Uterus (tissue), 4 donors: ENCODE results near the gene DNMT3A. TPM values are rescaled to one million over a fixed set of nuclear protein-coding genes. Genes with fewer than 3 reads are reported as not detected.

Experiments used
- DNase-seq, 2 donors: peaks; one replicate each; pipeline ENCODE4 v3.0.0-alpha.2; 2019 to 2020
- H3K27ac ChIP-seq, 2 donors: fragments of 200-600 bp; sonication (generic); 1 replicate in 1 of 2; 2 replicates in 1 of 2; pipeline ENCODE4 v1.5.1; 2016 to 2018
- H3K27me3 ChIP-seq, 2 donors: fragments of 200-600 bp; sonication (generic); one replicate each; pipeline ENCODE4 v1.5.1; 2018 to 2019; ENCODE audit warnings: control low read depth in 1 of 2
- H3K36me3 ChIP-seq, 2 donors: fragments of 200-600 bp; sonication (generic); one replicate each; pipeline ENCODE4 v1.5.1; 2019; ENCODE audit warnings: control low read depth in 1 of 2
- H3K4me1 ChIP-seq, 2 donors: fragments of 200-600 bp; sonication (generic); one replicate each; pipeline ENCODE4 v1.5.1; 2018 to 2019; ENCODE audit warnings: control low read depth in 1 of 2
- H3K4me3 ChIP-seq, 2 donors: fragments of 200-600 bp; sonication (generic); 1 replicate in 1 of 2; 2 replicates in 1 of 2; pipeline ENCODE4 v1.5.1; 2018 to 2019; ENCODE audit warnings: mild to moderate bottlenecking in 1 of 2
- H3K9me3 ChIP-seq, 2 donors: fragments of 200-600 bp; sonication (generic); one replicate each; pipeline ENCODE4 v1.5.1; 2019; ENCODE audit warnings: control low read depth in 1 of 2
- POLR2A ChIP-seq, 2 donors: fragments of 450-650 bp; IDR thresholded peaks; one replicate each; pipeline ENCODE4 v1.6.1; 2016; ENCODE audit warnings: antibody characterized with exemption in 2 of 2, mild to moderate bottlenecking in 1 of 2, moderate library complexity in 1 of 2
- intact Hi-C: fragments of 100-400 bp; cut with DNase I; formaldehyde crosslinking; loops from one replicate; pipeline ENCODE4 v1.15.1; 2023; ENCODE audit warnings: low total_unique reads
- total RNA-seq, 4 donors: library from RNA; depleted of rRNA in 3 of 4; stranded (reverse); fragments of >200 nt in 3 of 4; gene quantifications; one replicate each; pipeline versions ENCODE4 v1.1.0 to v1.2.4, GENCODE V29; 2014 to 2023
- TF ChIP-seq, protein P1 (sequence below), 4 experiments: fragments of 200-600 bp in 2 of 4; fragments of 450-650 bp in 2 of 4; sonication (generic) in 2 of 4; IDR thresholded peaks; one replicate each; pipeline ENCODE4 v1.5.1; 2016 to 2019; ENCODE audit warnings: antibody characterized with exemption in 4 of 4, mild to moderate bottlenecking in 2 of 4, moderate library complexity in 1 of 4
- donor health status: DM: yes; HTN: yes; CAD: no.

Gene DNMT3A
- total RNA-seq, 4 donors from 2014 or later = 2.3 to 95.8 (median 29.9) TPM

- Histone ChIP-seq H3K4me3 (no peak overlapping the region), H3K27me3 (no peaks in the 10 kb centered on the region), H3K4me1 (peaks cover 0 to 8% of the 10 kb centered on the region in 2 donors), H3K9me3 (no peaks in the 10 kb centered on the region), H3K27ac (no peak overlapping the region), H3K36me3 (no peaks in the 10 kb centered on the region)
- TF ChIP-seq, protein P1, sequence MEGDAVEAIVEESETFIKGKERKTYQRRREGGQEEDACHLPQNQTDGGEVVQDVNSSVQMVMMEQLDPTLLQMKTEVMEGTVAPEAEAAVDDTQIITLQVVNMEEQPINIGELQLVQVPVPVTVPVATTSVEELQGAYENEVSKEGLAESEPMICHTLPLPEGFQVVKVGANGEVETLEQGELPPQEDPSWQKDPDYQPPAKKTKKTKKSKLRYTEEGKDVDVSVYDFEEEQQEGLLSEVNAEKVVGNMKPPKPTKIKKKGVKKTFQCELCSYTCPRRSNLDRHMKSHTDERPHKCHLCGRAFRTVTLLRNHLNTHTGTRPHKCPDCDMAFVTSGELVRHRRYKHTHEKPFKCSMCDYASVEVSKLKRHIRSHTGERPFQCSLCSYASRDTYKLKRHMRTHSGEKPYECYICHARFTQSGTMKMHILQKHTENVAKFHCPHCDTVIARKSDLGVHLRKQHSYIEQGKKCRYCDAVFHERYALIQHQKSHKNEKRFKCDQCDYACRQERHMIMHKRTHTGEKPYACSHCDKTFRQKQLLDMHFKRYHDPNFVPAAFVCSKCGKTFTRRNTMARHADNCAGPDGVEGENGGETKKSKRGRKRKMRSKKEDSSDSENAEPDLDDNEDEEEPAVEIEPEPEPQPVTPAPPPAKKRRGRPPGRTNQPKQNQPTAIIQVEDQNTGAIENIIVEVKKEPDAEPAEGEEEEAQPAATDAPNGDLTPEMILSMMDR (IDR thresholded peaks at IDR 0.05) = no peak
- TF ChIP-seq POLR2A (IDR thresholded peaks at IDR 0.05) = no peak
- no peak for DNase-seq
- intact Hi-C loops = no loop called here
Measured at GRCh38 chr2:25372405-25373268, 30.9 kb upstream of the DNMT3A start.

DNA sequence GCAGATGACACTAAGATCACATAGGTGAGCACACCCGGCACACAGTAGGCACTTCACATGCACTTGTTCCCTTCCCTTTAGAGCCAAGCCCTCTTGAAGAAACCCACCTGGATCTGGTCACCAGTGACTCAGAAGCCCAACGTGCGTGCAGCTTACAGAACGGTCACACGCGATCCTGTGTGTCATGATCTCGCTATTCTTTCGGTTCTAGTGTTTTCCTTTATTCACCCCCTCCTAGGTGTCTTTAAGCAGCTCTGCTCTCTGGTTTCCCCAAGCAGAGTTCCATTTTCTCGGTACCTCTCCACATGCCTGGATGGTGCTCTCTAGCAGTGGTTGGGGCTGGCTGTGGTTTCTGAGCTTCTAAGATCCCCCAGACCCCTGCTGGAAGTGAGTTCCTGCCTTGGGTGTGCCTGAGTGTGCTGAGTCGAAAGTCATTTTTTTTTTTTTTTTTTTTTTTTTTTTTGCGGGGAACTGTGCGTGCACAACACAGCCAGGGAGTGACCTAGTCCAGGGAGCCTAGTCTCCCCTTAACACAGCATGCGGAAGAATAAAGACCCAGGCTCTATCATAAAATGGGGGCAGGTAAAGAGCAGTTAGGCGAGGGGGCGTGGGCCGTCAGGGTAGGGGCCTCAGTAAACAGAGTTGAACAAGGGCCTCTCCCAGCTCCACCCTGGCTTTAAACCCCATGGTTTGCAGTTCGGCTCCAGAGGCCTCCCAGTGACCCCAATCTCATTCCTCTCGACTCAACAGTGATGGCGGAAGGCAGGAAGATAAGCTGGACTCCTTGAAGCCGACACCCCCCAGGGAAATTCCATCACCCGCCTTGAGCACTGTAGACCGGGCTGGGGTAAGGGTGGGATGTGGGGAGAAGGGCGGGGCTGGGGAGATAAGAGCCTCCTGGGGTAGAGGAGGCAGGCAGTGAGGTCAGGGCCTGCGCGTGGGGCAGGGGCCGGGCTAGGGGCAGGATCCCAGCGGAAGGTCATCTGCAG lies 29.8 kb upstream of the DNMT3A start:
- Histone ChIP-seq H3K27ac (no peak overlapping the region), H3K4me1 (peaks cover 0 to 6% of the 10 kb centered on the region in 2 donors), H3K36me3 (no peaks in the 10 kb centered on the region), H3K4me3 (no peak overlapping the region), H3K27me3 (no peaks in the 10 kb centered on the region), H3K9me3 (no peaks in the 10 kb centered on the region)
- intact Hi-C loops = no loop called here
- TF ChIP-seq POLR2A (IDR thresholded peaks at IDR 0.05) = no peak
- TF ChIP-seq, protein P1 (IDR thresholded peaks at IDR 0.05) = no peak
- DNase-seq = no peak

DNA sequence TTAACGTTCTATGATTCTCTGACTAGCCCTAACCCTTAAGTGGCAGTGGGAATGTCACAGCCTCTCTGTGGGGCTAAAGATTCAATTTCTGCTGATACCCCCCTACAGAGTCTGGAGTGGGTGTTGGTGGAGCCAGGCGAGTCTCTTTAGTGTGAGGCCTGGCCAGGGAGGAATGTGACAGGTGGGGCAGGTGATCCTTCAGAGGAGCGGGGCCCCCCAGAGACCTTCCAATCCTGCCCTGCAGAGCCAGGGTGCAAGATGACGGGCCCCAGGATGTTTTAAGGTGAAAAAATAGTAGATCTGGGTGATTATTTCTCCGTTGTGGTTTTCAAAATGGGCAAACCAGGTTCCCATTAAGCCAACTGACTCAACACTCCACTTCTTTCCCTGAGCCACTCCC lies 28.2 kb upstream of the DNMT3A start:
- peak in 1 of 2 donors; percentile 6 for DNase-seq
- intact Hi-C loops = no loop called here
- H3K36me3 ChIP-seq = no peaks in the 10 kb centered on the region

DNA sequence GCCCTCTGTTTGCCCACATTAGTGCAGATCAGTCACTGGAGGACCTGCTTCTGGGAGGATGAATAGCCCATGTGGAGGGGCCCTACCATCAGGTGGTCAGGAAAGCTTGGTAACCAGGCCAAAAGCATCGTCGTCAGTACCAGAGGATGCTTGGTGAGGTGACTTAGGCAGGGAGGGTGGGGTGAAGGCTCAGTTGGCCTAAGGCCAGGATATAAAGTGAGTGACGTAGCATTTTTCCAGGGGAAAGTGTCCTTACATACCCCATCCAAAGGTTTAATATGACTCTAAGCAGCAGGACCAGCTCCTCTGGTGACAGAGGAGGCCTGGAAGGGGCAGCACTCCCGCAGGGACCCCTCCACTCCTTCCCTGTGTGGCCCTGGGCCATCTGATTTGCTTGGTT lies 27.7 kb upstream of the DNMT3A start:
- Histone ChIP-seq H3K36me3 (no peaks in the 10 kb centered on the region), H3K9me3 (no peaks in the 10 kb centered on the region), H3K27me3 (no peaks in the 10 kb centered on the region), H3K4me3 (no peak overlapping the region), H3K27ac (no peak overlapping the region), H3K4me1 (no peaks in the 10 kb centered on the region)
- DNase-seq = no peak
- TF ChIP-seq, protein P1 (IDR thresholded peaks at IDR 0.05) = no peak
- no peak for TF ChIP-seq POLR2A (IDR thresholded peaks at IDR 0.05)
- intact Hi-C loops = no loop called here

More for the DNA sequence above, 28.2 kb upstream of the DNMT3A start:
- Histone ChIP-seq H3K4me3 (no peak overlapping the region), H3K4me1 (no peaks in the 10 kb centered on the region), H3K27me3 (no peaks in the 10 kb centered on the region), H3K9me3 (no peaks in the 10 kb centered on the region), H3K27ac (no peak overlapping the region)
- TF ChIP-seq, protein P1 (IDR thresholded peaks at IDR 0.05) = no peak
- TF ChIP-seq POLR2A (IDR thresholded peaks at IDR 0.05) = no peak
